HG03442 (cell line): ENCODE results near the gene CASP10.
A peak's percentile ranks its signal among the peaks of the same experiment; 100 is the strongest.
"Not testable (repeated sequence)": the region's sequence is repeated elsewhere in the genome, so short reads cannot be mapped to it uniquely, and the experiment has no call there.

ENCODE experiments used
- ATAC-seq: cut with Tn5 transposase; IDR thresholded peaks from one replicate; pipeline ENCODE4 v1.9.1; 2021; ENCODE audit warnings: mild to moderate bottlenecking, moderate library complexity; ENCODE audit not compliant: unreplicated experiment

CASP10 gene

DNA sequence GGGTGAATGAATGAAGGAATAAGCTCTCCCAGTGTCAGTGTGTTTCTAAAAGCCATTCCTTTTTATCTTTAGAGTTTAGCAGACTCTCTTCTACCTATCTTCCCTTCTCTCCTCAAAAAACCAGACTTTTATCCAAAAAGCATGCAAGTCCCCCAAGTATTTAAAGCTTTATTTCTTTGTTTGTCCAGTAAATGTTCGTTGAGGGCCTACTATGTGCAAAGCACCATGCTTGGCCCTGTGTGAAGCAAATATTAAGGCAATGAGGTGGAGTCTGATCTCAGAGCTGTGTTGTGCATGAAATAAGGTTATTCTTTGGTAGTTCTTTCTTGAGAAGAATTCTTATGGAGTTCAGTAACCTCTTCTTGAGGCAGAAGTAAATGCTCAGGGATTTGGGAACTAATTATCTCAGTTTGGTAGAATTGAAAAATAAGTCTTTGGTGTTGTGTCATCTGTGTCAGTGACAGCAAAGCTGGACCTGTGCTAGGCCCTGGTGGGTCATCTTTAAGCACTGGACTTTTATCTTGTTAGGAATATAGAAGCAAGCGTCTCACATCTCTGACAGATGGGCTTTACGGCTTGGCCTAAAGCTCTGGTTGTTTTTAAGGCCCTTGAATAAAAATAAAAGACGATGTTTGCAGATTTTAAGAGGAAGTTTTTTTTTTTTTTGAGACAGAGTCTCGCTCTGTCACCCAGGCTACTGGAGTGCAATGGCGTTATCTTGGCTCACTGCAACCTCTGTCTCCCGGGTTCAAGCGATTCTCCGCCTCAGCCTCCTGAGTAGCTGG, 28.1 kb upstream of the CASP10 start:
- no peak for ATAC-seq

DNA sequence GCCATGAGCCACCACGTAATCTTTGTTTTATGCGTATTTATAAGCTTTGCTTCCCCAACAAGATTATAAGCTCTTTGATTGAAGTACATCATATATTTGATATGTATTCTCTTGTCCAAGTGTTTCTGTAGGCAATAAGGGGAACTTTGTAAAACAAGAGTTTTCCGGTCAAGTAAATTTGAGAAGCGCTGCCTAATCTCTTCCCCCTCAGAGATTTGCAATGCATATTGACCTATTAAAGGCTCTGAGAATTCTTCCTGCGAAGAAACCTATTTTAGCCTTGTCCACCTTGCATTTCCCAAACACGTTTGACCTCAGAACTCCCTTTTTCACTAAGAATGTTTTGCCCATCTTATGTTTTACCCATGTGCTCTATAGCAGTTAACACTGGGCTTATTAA, 26.9 kb upstream of the CASP10 start:
- ATAC-seq, result no peak

DNA sequence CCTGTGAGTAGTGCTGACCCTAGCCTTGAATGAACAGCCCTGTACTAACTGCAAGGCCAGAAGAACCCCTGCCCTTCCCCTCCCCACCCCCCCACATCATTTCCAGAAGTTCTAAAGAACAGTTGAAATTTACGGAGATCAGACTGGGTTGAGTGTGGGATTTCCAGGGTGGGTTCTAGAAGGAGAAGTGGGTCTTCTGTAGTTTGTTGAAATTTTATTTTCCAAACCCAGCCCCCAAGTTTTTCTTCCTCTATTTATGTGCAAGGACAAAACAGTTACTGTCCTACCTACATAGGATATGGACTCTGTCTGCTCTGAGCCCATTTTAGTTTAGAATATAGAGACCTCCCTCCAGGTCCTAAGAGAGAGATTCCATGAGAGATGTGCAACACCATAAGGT, 26.3 kb upstream of the CASP10 start:
- ATAC-seq, result no peak

DNA sequence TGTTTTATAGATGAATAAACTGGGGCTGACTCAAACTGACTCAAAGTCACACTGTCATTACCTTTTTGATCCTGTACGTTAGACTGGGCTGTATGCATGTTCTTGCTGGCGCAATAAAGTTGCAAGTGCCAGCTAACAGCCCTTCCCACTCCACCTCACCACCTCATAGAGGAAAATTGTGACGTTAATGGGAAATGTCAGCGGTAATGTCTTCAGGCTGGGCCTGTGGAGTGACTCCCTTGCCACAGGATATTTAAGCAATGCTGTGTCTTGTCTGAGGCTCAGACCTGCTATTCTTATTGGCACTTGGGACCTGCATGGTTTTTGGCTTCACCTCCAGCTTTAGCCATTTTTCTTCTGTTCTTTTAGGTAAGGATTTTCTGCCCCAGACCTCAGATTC, 25.2 kb upstream of the CASP10 start:
- peak; percentile 19 for ATAC-seq

DNA sequence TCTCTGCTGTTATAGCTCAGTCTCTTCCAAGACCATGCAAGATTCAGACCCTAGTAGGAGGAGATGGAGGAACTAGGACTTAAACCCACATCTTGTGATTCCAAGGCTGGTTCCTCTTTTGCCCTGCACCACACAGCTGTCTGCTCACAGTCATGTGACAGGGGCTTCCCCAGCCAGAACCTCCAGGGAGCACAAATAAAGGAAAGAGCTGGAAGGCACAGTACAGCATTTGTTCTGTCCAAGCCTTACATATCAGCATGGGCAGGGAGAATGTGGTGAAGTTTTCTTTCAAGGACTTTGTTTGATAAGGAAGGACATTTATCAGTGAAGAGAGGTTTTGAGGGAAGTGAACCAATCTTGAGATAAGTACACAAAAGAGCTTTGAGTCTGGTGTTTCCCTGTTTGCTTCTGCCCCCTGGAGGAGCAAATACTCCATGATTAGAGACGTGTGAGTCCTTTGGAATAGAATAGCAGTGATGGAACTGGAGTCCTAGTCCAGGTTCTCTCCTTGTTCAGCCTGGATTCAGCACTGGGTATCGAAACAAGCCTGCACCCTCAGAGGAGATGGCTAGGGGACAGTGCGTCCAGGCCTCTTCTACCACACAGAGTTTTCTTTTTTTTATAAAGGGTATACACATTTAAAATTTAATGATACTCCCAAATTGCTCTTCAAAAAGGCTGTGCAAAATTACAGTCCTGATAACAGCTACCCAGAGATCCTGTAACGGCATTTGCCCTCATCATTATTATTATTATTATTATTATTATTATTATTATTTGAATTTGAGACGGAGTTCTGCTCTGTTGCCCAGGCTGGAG, 24.6 kb upstream of the CASP10 start:
- peak; percentile 97 for ATAC-seq

DNA sequence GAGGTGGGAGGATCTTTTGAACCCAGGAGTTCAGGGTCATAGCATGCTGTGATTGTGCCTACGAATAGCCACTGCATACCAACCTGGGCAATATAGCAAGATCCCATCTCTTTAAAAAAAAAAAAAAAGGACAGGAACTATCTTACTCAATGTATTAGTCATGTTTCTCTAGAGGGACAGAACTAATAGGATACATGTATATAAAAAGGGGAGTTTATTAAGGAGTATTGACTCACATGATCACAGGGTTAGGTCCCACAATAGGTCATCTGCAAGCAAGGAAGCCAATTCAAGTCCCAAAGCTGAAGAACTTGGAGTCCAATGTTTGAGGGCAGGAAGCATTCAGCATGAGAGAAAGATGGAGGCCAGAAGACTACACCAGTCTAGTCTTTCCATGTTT, 18.8 kb upstream of the CASP10 start:
- no peak for ATAC-seq

DNA sequence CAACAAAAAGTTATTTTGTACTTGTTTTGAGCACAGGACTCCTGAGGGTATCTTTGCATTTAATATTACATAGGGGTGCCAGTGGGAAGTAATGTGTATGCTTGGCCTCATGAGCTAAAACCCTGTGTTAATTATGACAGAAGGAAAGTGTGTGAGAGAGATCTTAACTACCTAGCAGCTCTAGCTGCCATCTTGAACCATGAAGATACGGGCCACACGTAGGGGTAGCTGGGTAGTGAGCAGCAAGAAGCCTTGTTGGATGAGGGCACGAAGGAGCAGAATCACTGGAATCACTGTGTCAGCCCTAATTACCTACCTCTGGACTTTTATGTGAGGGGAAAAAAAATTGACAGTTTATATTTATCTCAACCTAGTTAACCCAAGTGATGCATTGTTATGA, 15.4 kb upstream of the CASP10 start:
- ATAC-seq, result no peak

DNA sequence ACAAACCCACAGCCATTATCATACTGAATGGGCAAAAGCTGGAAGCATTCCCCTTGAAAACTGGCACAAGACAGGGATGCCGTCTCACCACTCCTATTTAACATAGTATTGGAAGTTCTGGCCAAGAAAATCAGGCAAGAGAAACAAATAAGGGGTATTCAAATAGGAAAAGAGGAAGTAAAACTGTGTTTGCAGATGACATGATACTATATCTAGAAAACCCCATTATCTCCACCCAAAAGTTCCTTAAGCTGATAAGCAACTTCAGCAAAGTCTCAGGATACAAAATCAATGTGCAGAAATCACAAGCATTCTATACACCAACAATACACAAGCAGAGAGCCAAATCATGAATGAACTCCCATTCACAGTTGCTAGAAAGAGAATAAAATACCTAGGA, 14.4 kb upstream of the CASP10 start:
- not testable (repeated sequence) for ATAC-seq

DNA sequence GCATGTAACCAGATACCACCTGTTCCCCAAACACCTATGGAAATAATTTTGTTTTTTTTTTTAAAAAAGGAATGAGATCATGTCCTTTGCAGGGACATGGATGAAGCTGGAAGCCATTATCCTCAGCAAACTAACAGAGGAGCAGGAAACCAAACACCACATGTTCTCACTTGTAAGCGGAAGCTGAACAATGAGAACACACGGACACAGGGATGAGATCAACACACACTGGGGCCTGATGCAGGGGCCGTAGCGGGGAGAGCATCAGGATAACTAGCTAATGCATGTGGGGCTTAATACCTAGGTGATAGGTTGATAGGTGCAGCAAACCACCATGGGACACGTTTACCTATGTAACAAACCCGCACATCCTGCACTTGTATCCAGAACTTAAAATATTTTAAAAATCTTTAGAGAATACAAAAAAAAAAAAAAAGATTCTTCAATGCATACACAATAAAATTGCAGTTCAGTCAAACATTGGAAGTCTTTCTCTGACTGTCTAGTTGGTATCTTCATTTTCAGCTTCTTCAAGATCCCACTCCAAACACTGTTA, 11.6 kb upstream of the CASP10 start:
- ATAC-seq, result no peak

DNA sequence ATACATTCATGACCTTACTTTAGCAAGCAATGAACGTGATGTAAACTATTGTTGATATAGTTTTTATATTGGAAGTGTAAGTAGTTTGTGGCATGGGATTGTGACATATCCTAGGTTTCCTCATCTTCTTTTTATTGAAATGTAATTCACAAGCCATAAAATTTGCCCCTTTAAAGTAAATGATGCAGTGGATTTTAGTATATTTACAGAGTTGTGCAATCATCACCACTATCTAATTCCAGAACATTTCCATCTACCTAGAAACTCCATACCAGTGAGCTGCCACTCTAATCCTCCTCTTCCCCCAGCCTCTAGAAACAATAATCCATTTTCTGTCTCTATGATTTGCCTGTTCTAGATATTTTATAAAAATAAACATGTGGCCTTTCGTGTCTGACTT, 10.7 kb upstream of the CASP10 start:
- no peak for ATAC-seq

DNA sequence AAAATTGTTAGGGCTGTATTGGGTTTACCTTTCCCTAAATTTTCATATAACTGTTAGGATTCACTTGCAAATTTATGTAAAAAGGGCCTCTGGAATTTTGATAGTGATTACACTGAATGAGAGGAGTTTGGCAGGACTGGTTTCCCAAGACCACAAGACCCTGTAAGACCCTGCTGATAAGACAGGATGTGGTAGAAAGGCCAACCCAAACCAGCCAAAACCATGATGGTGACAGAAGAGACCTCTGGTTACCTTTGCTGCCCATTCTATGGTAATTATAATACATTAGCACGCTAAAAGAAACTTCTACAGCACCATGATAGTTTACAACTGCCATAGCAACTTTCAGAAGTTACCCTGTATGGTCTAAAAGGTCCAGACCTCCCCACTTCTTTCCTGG, 8.3 kb upstream of the CASP10 start:
- ATAC-seq, result no peak

DNA sequence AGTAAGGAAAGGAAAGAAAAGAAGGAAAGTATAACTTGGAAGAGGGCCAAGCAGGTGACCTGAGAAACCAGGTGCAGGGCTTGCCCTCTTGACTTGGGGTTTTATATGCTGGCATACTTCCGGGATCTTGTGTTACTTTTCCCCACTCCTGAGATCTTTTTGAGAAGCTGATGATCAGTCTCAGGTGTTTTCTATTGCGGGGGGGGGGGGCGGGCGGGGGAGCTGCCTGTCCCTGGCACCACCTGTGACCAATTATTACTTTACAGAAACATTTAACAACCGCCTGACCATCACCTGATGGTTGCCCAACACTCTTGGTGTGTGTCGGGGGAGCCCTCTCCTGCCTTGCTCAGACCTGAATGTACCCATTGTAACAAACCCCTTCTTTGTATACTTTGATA, 6.9 kb upstream of the CASP10 start:
- ATAC-seq, result no peak

DNA sequence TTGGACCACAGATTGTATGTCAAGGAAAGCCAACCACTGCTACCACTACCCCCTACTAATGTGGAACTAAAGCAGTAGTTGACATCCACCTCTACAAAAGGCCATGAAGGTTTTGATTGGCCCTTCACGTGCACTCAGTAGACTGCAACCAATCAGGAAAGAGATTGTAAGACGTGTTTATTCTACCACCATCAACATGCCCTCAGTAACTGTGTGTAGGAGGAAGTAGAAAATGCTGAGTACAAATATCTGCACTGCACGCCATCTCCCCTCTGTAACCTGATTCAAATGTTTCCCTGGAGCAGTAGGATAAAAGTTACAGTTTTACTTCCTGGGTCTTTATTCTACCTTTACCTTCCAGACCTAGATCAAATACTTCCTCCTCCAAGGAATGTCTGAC, 2.9 kb upstream of the CASP10 start:
- no peak for ATAC-seq

DNA sequence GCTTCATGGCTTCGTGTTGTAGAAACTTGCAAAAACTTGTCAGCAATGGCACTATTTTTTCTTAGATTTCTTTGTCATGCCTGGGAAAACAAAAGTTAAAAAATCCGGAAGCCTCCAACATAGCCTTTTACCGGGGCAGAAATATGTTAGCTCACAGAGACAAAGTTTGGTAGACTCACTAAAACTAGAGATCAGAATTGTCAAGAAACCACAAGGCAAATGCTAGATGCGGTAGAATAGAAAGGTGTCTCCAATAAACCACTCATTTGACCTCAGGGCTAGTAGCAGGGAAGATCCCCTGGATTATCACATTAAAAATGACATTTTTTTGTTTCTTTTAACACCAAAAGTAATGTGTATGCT, 405 bp downstream of the CASP10 start:
- ATAC-seq, result no peak

DNA sequence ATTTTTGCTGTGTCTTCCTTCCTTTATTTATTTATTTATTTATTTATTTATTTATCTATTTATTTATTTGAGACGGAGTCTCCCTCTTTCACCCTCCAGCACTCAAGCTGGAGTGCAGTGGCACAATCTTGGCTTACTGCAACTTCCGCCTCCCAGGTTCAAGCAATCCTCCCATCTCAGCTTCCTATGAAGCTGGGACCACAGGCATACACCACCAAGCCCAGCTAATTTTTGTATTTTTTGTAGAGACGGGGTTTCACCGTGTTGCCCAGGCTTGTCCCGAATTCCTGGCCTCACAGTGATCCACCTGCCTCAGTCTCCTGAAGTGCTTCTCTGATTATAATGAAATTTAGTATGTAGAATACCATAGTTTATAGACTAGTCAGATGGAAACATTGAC, 894 bp downstream of the CASP10 start:
- ATAC-seq, result not testable (repeated sequence)

DNA sequence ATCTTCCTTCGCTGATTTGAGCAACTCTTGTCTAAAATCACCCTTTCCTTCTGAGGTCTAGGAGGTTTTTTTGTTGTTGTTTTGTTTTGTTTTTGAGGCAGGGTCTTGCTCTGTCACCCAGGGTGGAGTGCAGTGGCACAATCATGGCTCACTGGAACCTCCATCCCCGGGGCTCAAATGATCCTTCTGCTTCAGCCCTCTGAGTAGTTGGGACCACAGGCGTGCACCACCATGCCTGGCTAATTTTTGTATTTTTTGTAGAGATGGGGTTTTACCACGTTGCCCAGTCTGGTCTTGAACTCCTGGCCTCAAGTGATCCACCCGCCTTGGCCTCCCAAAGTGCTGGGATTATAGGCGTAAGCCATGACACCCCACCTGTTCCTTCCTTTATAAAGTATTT, 1.3 kb downstream of the CASP10 start:
- ATAC-seq, result not testable (repeated sequence)

DNA sequence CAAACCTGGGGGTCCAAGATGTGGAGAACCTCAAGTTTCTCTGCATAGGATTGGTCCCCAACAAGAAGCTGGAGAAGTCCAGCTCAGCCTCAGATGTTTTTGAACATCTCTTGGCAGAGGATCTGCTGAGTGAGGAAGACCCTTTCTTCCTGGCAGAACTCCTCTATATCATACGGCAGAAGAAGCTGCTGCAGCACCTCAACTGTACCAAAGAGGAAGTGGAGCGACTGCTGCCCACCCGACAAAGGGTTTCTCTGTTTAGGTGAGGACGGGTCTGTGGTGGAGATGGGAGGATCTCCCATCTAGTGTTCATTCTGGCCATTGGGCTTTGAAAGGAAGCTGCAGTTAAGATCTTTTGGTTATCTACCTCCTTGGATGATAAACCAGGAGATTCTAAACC, 2.9 kb downstream of the CASP10 start:
- ATAC-seq, result no peak

DNA sequence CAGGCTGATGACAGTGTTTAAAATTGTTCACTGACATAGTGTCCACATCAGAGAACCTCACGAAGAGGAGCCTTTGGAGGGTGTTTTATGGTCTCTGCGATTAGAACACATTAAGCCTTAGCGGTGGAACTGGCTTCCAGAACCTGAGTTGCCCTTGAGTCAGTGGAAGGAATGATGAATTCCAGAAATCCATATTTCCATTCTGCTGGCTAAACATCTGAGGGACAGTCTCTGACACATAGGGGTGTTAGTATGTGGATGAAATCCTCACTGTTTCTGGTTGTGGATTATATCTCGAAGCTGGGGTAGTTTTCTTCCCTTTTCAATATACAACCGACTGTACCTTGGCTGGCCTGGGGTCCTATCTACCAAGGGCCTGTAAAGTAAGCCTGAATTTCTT, 4.0 kb downstream of the CASP10 start:
- ATAC-seq, result no peak

DNA sequence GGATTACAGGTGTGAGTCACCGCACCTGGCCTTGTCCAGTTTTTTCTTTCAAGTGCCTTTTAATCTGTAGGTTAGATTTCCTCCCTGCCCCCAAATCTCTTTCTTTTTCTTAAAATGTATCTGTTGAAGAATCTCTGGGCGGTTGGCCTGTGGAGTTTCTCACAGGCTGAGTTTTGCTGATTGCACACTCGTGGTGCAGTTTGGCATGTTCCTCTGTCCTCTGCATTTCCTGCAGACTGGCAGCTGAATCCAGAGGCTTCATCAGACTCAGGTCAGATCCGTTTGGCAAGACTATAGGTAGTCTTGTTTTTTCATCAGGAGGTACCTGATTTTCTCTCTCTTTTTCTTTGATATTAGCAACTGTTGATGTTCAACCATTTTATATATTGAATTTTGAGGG, 5.5 kb downstream of the CASP10 start:
- ATAC-seq, result no peak

DNA sequence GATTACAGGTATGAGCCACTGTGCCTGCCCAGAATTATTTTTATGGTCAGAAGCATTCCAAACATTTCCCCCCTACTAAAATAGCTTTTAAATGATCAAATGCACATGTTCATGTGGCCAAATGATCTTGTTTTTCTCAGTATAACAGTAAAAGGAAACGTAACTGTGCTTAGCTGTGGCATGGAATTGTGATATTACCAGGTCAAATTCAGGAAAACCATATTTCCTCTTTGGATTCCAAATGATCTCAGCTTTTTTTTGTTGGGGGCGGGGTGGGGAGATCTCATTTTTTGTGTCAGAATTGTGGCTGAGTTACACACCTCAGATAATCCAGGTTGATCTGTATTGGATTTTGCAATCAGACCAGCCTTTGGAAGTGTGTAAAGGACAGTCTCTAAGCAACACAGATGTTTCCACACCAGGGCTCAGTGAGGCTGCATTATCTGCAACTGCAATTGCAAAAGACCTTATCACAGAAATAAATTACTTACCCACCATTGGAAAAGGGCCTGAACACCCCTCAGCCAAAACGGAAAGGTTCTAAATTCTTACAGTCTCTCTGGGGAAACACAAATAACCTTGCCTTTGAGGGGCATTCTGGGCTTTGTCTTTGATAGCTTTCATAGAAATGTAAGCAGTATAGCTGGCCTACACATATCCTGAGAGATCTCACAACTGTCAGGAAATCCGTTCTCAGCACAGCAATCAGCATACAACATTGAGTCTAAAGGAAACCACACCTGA, 8.4 kb downstream of the CASP10 start:
- no peak for ATAC-seq

DNA sequence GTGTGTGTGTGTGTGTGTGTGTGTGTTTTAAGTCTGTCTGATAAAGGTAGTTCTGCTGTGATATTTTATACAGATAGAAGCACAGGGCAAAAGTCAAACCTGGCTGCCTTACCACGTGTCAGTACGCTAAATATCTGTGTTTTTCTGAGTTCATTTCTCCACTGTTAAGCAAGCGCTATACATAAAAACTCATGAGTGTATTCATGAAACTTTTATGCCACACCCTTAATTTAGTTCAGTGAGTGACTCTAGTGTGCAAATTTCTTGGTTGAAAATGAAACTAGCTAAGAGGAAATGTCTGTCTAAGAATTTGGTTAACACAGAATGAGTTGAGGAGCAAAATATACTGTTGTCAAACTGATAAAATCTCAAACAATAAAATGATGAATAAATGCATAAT, 11.2 kb downstream of the CASP10 start:
- ATAC-seq, result peak; percentile 95
